Activated naive CD4-positive, alpha-beta T cell treated with anti-CD3 and anti-CD28 coated beads, Interleukin-2, amount 50 U/mL, for 24 hours (primary cell): ENCODE results near the gene TC2N.
"Not testable (repeated sequence)": the region's sequence is repeated elsewhere in the genome, so short reads cannot be mapped to it uniquely, and the experiment has no call there.

ENCODE experiments used
- H3K27ac Mint-ChIP-seq: one replicate; pipeline ENCODE4 v1.8.0; 2021; ENCODE audit warnings: mild to moderate bottlenecking, mixed read lengths
- H3K27me3 Mint-ChIP-seq: one replicate; pipeline ENCODE4 v1.8.0; 2021; ENCODE audit warnings: mixed read lengths
- H3K36me3 Mint-ChIP-seq: one replicate; pipeline ENCODE4 v1.8.0; 2021; ENCODE audit warnings: mixed read lengths
- H3K4me1 Mint-ChIP-seq: one replicate; pipeline ENCODE4 v1.8.0; 2021; ENCODE audit warnings: mixed read lengths
- H3K4me3 Mint-ChIP-seq: one replicate; pipeline ENCODE4 v1.8.0; 2021; ENCODE audit warnings: mild to moderate bottlenecking, mixed read lengths
- H3K9me3 Mint-ChIP-seq: one replicate; pipeline ENCODE4 v1.8.0; 2021; ENCODE audit warnings: mixed read lengths

The TC2N gene

GRCh38 chr14:91878274-91878673, 10.9 kb upstream of the TC2N start:
- Mint-ChIP-seq H3K27me3 (no peaks in the 10 kb centered on the region), H3K4me3 (no peak overlapping the region), H3K27ac (no peak overlapping the region), H3K36me3 (no peaks in the 10 kb centered on the region), H3K9me3 (no peaks in the 10 kb centered on the region), H3K4me1 (peaks cover 78% of the 10 kb centered on the region)

- Mint-ChIP-seq H3K27ac (peak overlapping the region; percentile 2), H3K9me3 (no peaks in the 10 kb centered on the region), H3K27me3 (no peaks in the 10 kb centered on the region), H3K36me3 (no peaks in the 10 kb centered on the region), H3K4me3 (no peak overlapping the region), H3K4me1 (peaks cover 87% of the 10 kb centered on the region)
Observed at GRCh38 chr14:91877376-91877915, 10.1 kb upstream of the TC2N start.

- Mint-ChIP-seq H3K4me3 (no peak overlapping the region), H3K36me3 (no peaks in the 10 kb centered on the region)
Observed at GRCh38 chr14:91876492-91876891, 9.2 kb upstream of the TC2N start.

GRCh38 chr14:91875525-91876286, 8.4 kb upstream of the TC2N start:
- H3K36me3 Mint-ChIP-seq, result no peaks in the 10 kb centered on the region
- peak overlapping the region; percentile 87 for H3K27ac Mint-ChIP-seq
- no peak overlapping the region for H3K4me3 Mint-ChIP-seq
- peaks cover 92% of the 10 kb centered on the region for H3K4me1 Mint-ChIP-seq
- H3K27me3 Mint-ChIP-seq, result no peaks in the 10 kb centered on the region
- H3K9me3 Mint-ChIP-seq, result no peaks in the 10 kb centered on the region

More at GRCh38 chr14:91876492-91876891, 9.2 kb upstream of the TC2N start:
- Mint-ChIP-seq H3K4me1 (peaks cover 92% of the 10 kb centered on the region), H3K27ac (peak overlapping the region; percentile 36), H3K9me3 (no peaks in the 10 kb centered on the region), H3K27me3 (no peaks in the 10 kb centered on the region)

GRCh38 chr14:91873471-91874415, 6.4 kb upstream of the TC2N start:
- Mint-ChIP-seq H3K27me3 (no peaks in the 10 kb centered on the region), H3K36me3 (peaks cover 2% of the 10 kb centered on the region), H3K9me3 (no peaks in the 10 kb centered on the region), H3K4me3 (peak overlapping the region; percentile 77), H3K4me1 (peaks cover 100% of the 10 kb centered on the region), H3K27ac (peak overlapping the region; percentile 90)

GRCh38 chr14:91872517-91873470, 5.5 kb upstream of the TC2N start:
- Mint-ChIP-seq H3K36me3 (peaks cover 2% of the 10 kb centered on the region), H3K27ac (peak overlapping the region; percentile 90), H3K9me3 (no peaks in the 10 kb centered on the region), H3K4me3 (peak overlapping the region; percentile 77), H3K4me1 (peaks cover 100% of the 10 kb centered on the region), H3K27me3 (no peaks in the 10 kb centered on the region)

- Mint-ChIP-seq H3K9me3 (no peaks in the 10 kb centered on the region), H3K27ac (peak overlapping the region; percentile 90), H3K4me1 (peaks cover 100% of the 10 kb centered on the region), H3K36me3 (peaks cover 2% of the 10 kb centered on the region), H3K4me3 (peak overlapping the region; percentile 77), H3K27me3 (no peaks in the 10 kb centered on the region)
Observed at GRCh38 chr14:91872011-91872501, 4.7 kb upstream of the TC2N start.

GRCh38 chr14:91871401-91871800, 4.1 kb upstream of the TC2N start:
- Mint-ChIP-seq H3K4me1 (peaks cover 100% of the 10 kb centered on the region), H3K4me3 (peak overlapping the region; percentile 61), H3K27ac (peak overlapping the region; percentile 90)
- H3K27me3 Mint-ChIP-seq, H3K36me3 Mint-ChIP-seq, H3K9me3 Mint-ChIP-seq: not testable (repeated sequence)

GRCh38 chr14:91870890-91871289, 3.6 kb upstream of the TC2N start:
- no peaks in the 10 kb centered on the region for H3K27me3 Mint-ChIP-seq
- H3K27ac Mint-ChIP-seq, result peak overlapping the region; percentile 99
- peaks cover 100% of the 10 kb centered on the region for H3K4me1 Mint-ChIP-seq
- H3K36me3 Mint-ChIP-seq, result peaks cover 2% of the 10 kb centered on the region
- no peaks in the 10 kb centered on the region for H3K9me3 Mint-ChIP-seq
- H3K4me3 Mint-ChIP-seq, result peak overlapping the region; percentile 87

GRCh38 chr14:91870001-91870400, 2.7 kb upstream of the TC2N start:
- Mint-ChIP-seq H3K27ac (peak overlapping the region; percentile 99), H3K4me1 (peaks cover 98% of the 10 kb centered on the region), H3K27me3 (no peaks in the 10 kb centered on the region), H3K4me3 (peak overlapping the region; percentile 87), H3K9me3 (no peaks in the 10 kb centered on the region), H3K36me3 (peaks cover 2% of the 10 kb centered on the region)

GRCh38 chr14:91869556-91869955, 2.2 kb upstream of the TC2N start:
- H3K27me3 Mint-ChIP-seq, result no peaks in the 10 kb centered on the region
- peaks cover 96% of the 10 kb centered on the region for H3K4me1 Mint-ChIP-seq
- H3K9me3 Mint-ChIP-seq, result no peaks in the 10 kb centered on the region
- peaks cover 2% of the 10 kb centered on the region for H3K36me3 Mint-ChIP-seq
- H3K4me3 Mint-ChIP-seq, result peak overlapping the region; percentile 87
- H3K27ac Mint-ChIP-seq, result peak overlapping the region; percentile 99

GRCh38 chr14:91866511-91867295, 633 bp downstream of the TC2N start:
- peaks cover 94% of the 10 kb centered on the region for H3K4me1 Mint-ChIP-seq
- peaks cover 9% of the 10 kb centered on the region for H3K36me3 Mint-ChIP-seq
- no peaks in the 10 kb centered on the region for H3K27me3 Mint-ChIP-seq
- H3K4me3 Mint-ChIP-seq, result peak overlapping the region; percentile 89
- H3K27ac Mint-ChIP-seq, result peak overlapping the region; percentile 93
- H3K9me3 Mint-ChIP-seq, result no peaks in the 10 kb centered on the region

- Mint-ChIP-seq H3K27ac (peak overlapping the region; percentile 93), H3K36me3 (peaks cover 12% of the 10 kb centered on the region), H3K27me3 (no peaks in the 10 kb centered on the region), H3K9me3 (no peaks in the 10 kb centered on the region), H3K4me1 (peaks cover 92% of the 10 kb centered on the region), H3K4me3 (peak overlapping the region; percentile 89)
Observed at GRCh38 chr14:91866061-91866460, 1.3 kb downstream of the TC2N start.

GRCh38 chr14:91862417-91862816, 4.9 kb downstream of the TC2N start:
- Mint-ChIP-seq H3K4me1 (peaks cover 90% of the 10 kb centered on the region), H3K27me3 (no peaks in the 10 kb centered on the region), H3K27ac (peak overlapping the region; percentile 98), H3K36me3 (peaks cover 23% of the 10 kb centered on the region), H3K9me3 (no peaks in the 10 kb centered on the region), H3K4me3 (peak overlapping the region; percentile 78)
